H1 (cell line): Measurements from ENCODE around the gene ZSCAN20. TPM values are rescaled to one million over a fixed set of nuclear protein-coding genes. Genes with fewer than 3 reads are reported as not detected.
A peak's percentile ranks its signal among the peaks of the same experiment; 100 is the strongest.

ENCODE experiments used
- CTCF ChIA-PET: fragments of 300-600 bp; sonication (Branson Sonifier 250); formaldehyde crosslinking; loops from one replicate; lab custom pipeline; 2021; ENCODE audit not compliant: partially characterized antibody; lab: Charles Lee
- POLR2A ChIA-PET: fragments of 300-600 bp; sonication (Branson Sonifier 250); formaldehyde crosslinking; loops from one replicate; lab custom pipeline; 2021; ENCODE audit warnings: inconsistent platforms; ENCODE audit not compliant: partially characterized antibody; lab: Charles Lee
- DNase-seq, 2 experiments: peaks; one replicate each; pipeline versions ENCODE4 v3.0.0 to v3.0.0-alpha.2; 2010 to 2022; ENCODE audit warnings: low spot score in 2 of 2, low read depth in 1 of 2, mixed read lengths in 1 of 2
- FAIRE-seq: peaks from 2 replicates; lab custom pipeline; 2011; peaks lifted over from hg19 to GRCh38; lab: Jason Lieb, UNC
- H2AFZ ChIP-seq: 2 replicates; pipeline ENCODE4 v1.8.1; 2012; ENCODE audit warnings: low read length, inconsistent platforms
- H2AK5ac ChIP-seq: 2 replicates; pipeline ENCODE4 v1.6.1; 2013; ENCODE audit warnings: low read depth, low read length
- H2BK120ac ChIP-seq: replicated peaks from 2 replicates; pipeline ENCODE3; 2013; ENCODE audit warnings: low read depth, low read length, inconsistent platforms
- H2BK12ac ChIP-seq: 2 replicates; pipeline ENCODE4 v1.6.1; 2013; ENCODE audit warnings: low read depth, low read length
- H2BK15ac ChIP-seq: 2 replicates; pipeline ENCODE4 v1.6.1; 2013; ENCODE audit warnings: low read length
- H2BK20ac ChIP-seq: 2 replicates; pipeline ENCODE4 v1.6.1; 2013; ENCODE audit warnings: low read length
- H2BK5ac ChIP-seq: 2 replicates; pipeline ENCODE4 v1.6.1; 2013; ENCODE audit warnings: low read depth, low read length
- H3K14ac ChIP-seq: 2 replicates; pipeline ENCODE4 v1.6.1; 2013; ENCODE audit warnings: inconsistent platforms; ENCODE audit not compliant: insufficient read length
- H3K18ac ChIP-seq: 2 replicates; pipeline ENCODE4 v1.6.1; 2013; ENCODE audit warnings: low read length; ENCODE audit errors: extremely low read depth
- H3K23ac ChIP-seq: 2 replicates; pipeline ENCODE4 v1.6.1; 2013; ENCODE audit warnings: inconsistent platforms; ENCODE audit not compliant: insufficient read length
- H3K23me2 ChIP-seq: 2 replicates; pipeline ENCODE4 v1.6.1; 2013; ENCODE audit warnings: low read depth, low read length
- H3K27ac ChIP-seq: 2 replicates; pipeline ENCODE4 v1.6.1; 2011; ENCODE audit warnings: low read depth, low read length, inconsistent platforms
- H3K27me3 ChIP-seq, 4 experiments: replicated peaks in 1 of 4; 1 replicate in 1 of 4; 2 replicates in 3 of 4; pipeline versions ENCODE4 v1.6.1 to v1.8.1; 2011 to 2013; ENCODE audit warnings: low read length in 3 of 4, mild to moderate bottlenecking in 3 of 4, inconsistent platforms in 2 of 4, mixed read lengths in 2 of 4, moderate library complexity in 1 of 4; ENCODE audit not compliant: control insufficient read depth in 3 of 4, insufficient read depth in 3 of 4; ENCODE audit errors: extremely low read depth in 1 of 4
- H3K36me3 ChIP-seq, 4 experiments: 2 replicates each; pipeline versions ENCODE4 v1.6.1 to v1.8.1; 2011 to 2013; ENCODE audit warnings: mild to moderate bottlenecking in 4 of 4, low read length in 3 of 4, moderate library complexity in 2 of 4, control low read depth in 1 of 4, inconsistent platforms in 1 of 4; ENCODE audit not compliant: insufficient read depth in 4 of 4, control insufficient read depth in 2 of 4
- H3K4ac ChIP-seq: replicated peaks from 2 replicates; pipeline ENCODE3; 2013; ENCODE audit warnings: low read length, low read depth, mixed read lengths, inconsistent platforms; ENCODE audit not compliant: insufficient read length
- H3K4me1 ChIP-seq, 4 experiments: replicated peaks in 1 of 4; 1 replicate in 1 of 4; 2 replicates in 3 of 4; pipeline versions ENCODE4 v1.6.1 to v1.8.1; 2011 to 2013; ENCODE audit warnings: low read length in 3 of 4, inconsistent platforms in 2 of 4, mixed read lengths in 1 of 4; ENCODE audit not compliant: insufficient read depth in 4 of 4, control insufficient read depth in 3 of 4
- H3K4me2 ChIP-seq, 2 experiments: 2 replicates each; pipeline versions ENCODE4 v1.6.1 to v1.8.1; 2011 to 2013; ENCODE audit warnings: low read depth in 2 of 2, low read length in 2 of 2, control low read depth in 1 of 2, inconsistent platforms in 1 of 2, mild to moderate bottlenecking in 1 of 2; ENCODE audit not compliant: insufficient read depth in 1 of 2
- H3K4me3 ChIP-seq, 4 experiments: fragments of 200-600, 300-600 bp in 1 of 4; sonication (generic), shearing (Covaris generic), sonication (Bioruptor Twin) in 1 of 4; 2 replicates each; pipeline versions ENCODE4 v1.5.1 to v1.8.1; 2011 to 2016; ENCODE audit warnings: low read length in 4 of 4, low read depth in 3 of 4, control low read depth in 2 of 4, inconsistent platforms in 2 of 4, mild to moderate bottlenecking in 2 of 4, mixed read lengths in 1 of 4, moderate library complexity in 1 of 4; ENCODE audit not compliant: insufficient read depth in 2 of 4; ENCODE audit errors: extremely low read depth in 1 of 4
- H3K56ac ChIP-seq: replicated peaks from 2 replicates; pipeline ENCODE3; 2013; ENCODE audit warnings: low read depth, mild to moderate bottlenecking, mixed read lengths, low read length, inconsistent platforms; ENCODE audit not compliant: insufficient read length
- H3K79me1 ChIP-seq: 2 replicates; pipeline ENCODE4 v1.6.1; 2013; ENCODE audit warnings: low read depth, low read length, control low read depth
- H3K79me2 ChIP-seq, 2 experiments: 2 replicates each; pipeline versions ENCODE4 v1.6.1 to v1.8.1; 2012 to 2013; ENCODE audit warnings: low read length in 2 of 2, mild to moderate bottlenecking in 2 of 2, inconsistent platforms in 1 of 2; ENCODE audit not compliant: insufficient read depth in 2 of 2, control insufficient read depth in 1 of 2
- H3K9ac ChIP-seq, 4 experiments: replicated peaks in 1 of 4; 1 replicate in 1 of 4; 2 replicates in 3 of 4; pipeline versions ENCODE4 v1.6.1 to v1.8.1; 2011 to 2013; ENCODE audit warnings: low read depth in 3 of 4, low read length in 3 of 4, control low read depth in 2 of 4, mild to moderate bottlenecking in 2 of 4, moderate library complexity in 2 of 4, inconsistent platforms in 1 of 4; ENCODE audit errors: extremely low read depth in 1 of 4
- H3K9me3 ChIP-seq, 2 experiments: 2 replicates each; pipeline versions ENCODE4 v1.6.1 to v1.8.1; 2012 to 2013; ENCODE audit warnings: mild to moderate bottlenecking in 2 of 2, moderate library complexity in 2 of 2, control low read depth in 1 of 2, inconsistent platforms in 1 of 2, low read depth in 1 of 2, low read length in 1 of 2, mixed read lengths in 1 of 2; ENCODE audit not compliant: insufficient read depth in 2 of 2
- H4K20me1 ChIP-seq, 2 experiments: replicated peaks in 1 of 2; 2 replicates each; pipeline versions ENCODE3 to v1.8.1; 2011 to 2013; ENCODE audit warnings: inconsistent platforms in 2 of 2, low read length in 2 of 2, mild to moderate bottlenecking in 1 of 2; ENCODE audit not compliant: insufficient read depth in 2 of 2, control insufficient read depth in 1 of 2
- H4K5ac ChIP-seq: 2 replicates; pipeline ENCODE4 v1.6.1; 2013; ENCODE audit warnings: low read length, low read depth, mixed read lengths, inconsistent platforms; ENCODE audit not compliant: insufficient read length
- H4K8ac ChIP-seq: 2 replicates; pipeline ENCODE4 v1.8.0; 2013; ENCODE audit warnings: mild to moderate bottlenecking, moderate library complexity, low read length, inconsistent platforms; ENCODE audit not compliant: insufficient read depth; ENCODE audit errors: extremely low read depth
- H4K91ac ChIP-seq: replicated peaks from 2 replicates; pipeline ENCODE3; 2013; ENCODE audit warnings: low read length, mixed read lengths, inconsistent platforms; ENCODE audit not compliant: insufficient read length
- E2F6 ChIP-seq: IDR thresholded peaks from 2 replicates; pipeline ENCODE4 v1.6.1; 2012; ENCODE audit warnings: inconsistent platforms
- JUND ChIP-seq: IDR thresholded peaks from 2 replicates; pipeline ENCODE4 v1.6.1; 2011; ENCODE audit warnings: mild to moderate bottlenecking, improper control_type of control experiment, low read length
- RBBP5 ChIP-seq: IDR thresholded peaks from 2 replicates; pipeline ENCODE4 v1.7.1; 2012; ENCODE audit warnings: low read depth, mild to moderate bottlenecking, inconsistent platforms, low read length, moderate library complexity, borderline replicate concordance
- SIX5 ChIP-seq: IDR thresholded peaks from 2 replicates; pipeline ENCODE4 v1.6.1; 2011; ENCODE audit warnings: mild to moderate bottlenecking, low read depth, low read length
- SUZ12 ChIP-seq: fragments of 200-600 bp; sonication (generic); IDR thresholded peaks from 2 replicates; pipeline ENCODE4 v1.6.1; 2012; ENCODE audit warnings: mild to moderate bottlenecking, inconsistent platforms, low read length, moderate library complexity, mixed read lengths
- TAF1 ChIP-seq: IDR thresholded peaks from 2 replicates; pipeline ENCODE4 v1.6.1; 2011; ENCODE audit warnings: mild to moderate bottlenecking, low read depth, low read length
- WGBS, 2 experiments: shearing (Covaris generic) in 1 of 2; methylation state at CpG; one replicate each; pipeline versions ENCODE4 v1.1.6 to v1.1.7; 2013 to 2015; ENCODE audit warnings: low lambda C conversion rate in 2 of 2, mixed read lengths in 2 of 2, inconsistent platforms in 1 of 2, low coverage in 1 of 2, missing lambda C conversion rate in 1 of 2; ENCODE audit not compliant: insufficient replicate concordance in 2 of 2, insufficient coverage in 1 of 2, insufficient read length in 1 of 2; ENCODE audit errors: extremely low coverage in 1 of 2, missing lambda C conversion rate in 1 of 2; 5-methylcytosine and 5-hydroxymethylcytosine counted together
- polyA plus RNA-seq, 7 experiments: library from polyadenylated mRNA; depleted of rRNA in 3 of 7; stranded (reverse) in 5 of 7; unstranded in 2 of 7; fragments of >200 nt in 5 of 7; fragments of 200-250 nt in 2 of 7; gene quantifications; 1 replicate in 5 of 7; 2 replicates in 1 of 7; 4 replicates in 1 of 7; pipeline versions ENCODE4 v1.2.1 to v1.2.3, GENCODE V29; 2011 to 2013; ENCODE audit warnings: missing spikeins in 2 of 7, mixed read lengths in 2 of 7
- total RNA-seq: library from RNA; stranded (reverse); fragmentation: NEBNext Ultra II Directional; extraction: Animal tissue kit (Norgen Biotek cat#: 25700); gene quantifications from 2 replicates; pipeline ENCODE4 v1.2.1, GENCODE V29; 2021

ZSCAN20 gene
- total and polyA plus RNA-seq, 2 of the 8 experiments (the other 6 are each of a cell fraction or from before 2014, with no cell fraction given): 0.70 to 3.4 TPM

- no peak overlapping the region for H2BK5ac ChIP-seq
- peaks cover 0 to 7% (median 2%) of the 10 kb centered on the region in 4 experiments; a peak in 3 of 7 replicates for H3K4me1 ChIP-seq
- H3K79me1 ChIP-seq: no peaks in the 10 kb centered on the region
- H4K5ac ChIP-seq: no peak overlapping the region
- peak overlapping the region in 1 of 2 experiments; percentile 77; a peak in 1 of 4 replicates for H3K4me2 ChIP-seq
- CTCF ChIA-PET: interaction anchor here (0.6 to 7.6 kb wide), 35 partner anchors 9 to 375 kb away, joined by 3 to 76 read pairs (median 4); no protein-coding TSS in a partner anchor
- H3K9ac ChIP-seq: no peak overlapping the region
- H4K8ac ChIP-seq: no peak overlapping the region
- no peak overlapping the region for H3K4ac ChIP-seq
- FAIRE-seq: no peak
- H3K36me3 ChIP-seq: no peaks in the 10 kb centered on the region
- no peak overlapping the region for H3K27ac ChIP-seq
- no peaks in the 10 kb centered on the region; a peak in 1 of 7 replicates for H3K27me3 ChIP-seq
- H3K9me3 ChIP-seq: no peaks in the 10 kb centered on the region
- H2BK20ac ChIP-seq: no peak overlapping the region
- no peaks in the 10 kb centered on the region for H4K20me1 ChIP-seq
- 88% methylated on average over 4 of the region's 4 CpGs; no CpG with 5 or more reads in 1 of the 2 experiments for WGBS, 2 experiments
- no peak overlapping the region for H4K91ac ChIP-seq
- no peak for TF ChIP-seq JUND
- no peak for TF ChIP-seq SUZ12
- TF ChIP-seq RBBP5: no peak
- no peak for TF ChIP-seq TAF1
- TF ChIP-seq SIX5: no peak
- TF ChIP-seq E2F6: no peak
- H2BK12ac ChIP-seq: no peak overlapping the region
- no peaks in the 10 kb centered on the region for H3K79me2 ChIP-seq
- no peak overlapping the region for H3K18ac ChIP-seq
- H2BK120ac ChIP-seq: no peak overlapping the region
- no peak overlapping the region for H3K14ac ChIP-seq
- POLR2A ChIA-PET: interaction anchor here (1.2 to 1.7 kb wide), 2 partner anchors 13 to 203 kb away, joined by 3 to 4 read pairs; no protein-coding TSS in a partner anchor
- H2BK15ac ChIP-seq: no peak overlapping the region
- no peak overlapping the region for H3K23ac ChIP-seq
- H2AK5ac ChIP-seq: no peak overlapping the region
- DNase-seq: no peak
- no peak overlapping the region for H3K4me3 ChIP-seq
- H3K56ac ChIP-seq: no peak overlapping the region
- H2AFZ ChIP-seq: no peak overlapping the region
- H3K23me2 ChIP-seq: peaks cover 3% of the 10 kb centered on the region; the same call in 1 of the 2 replicates
These were observed 1.0 kb upstream of the ZSCAN20 start for GRCh38 chr1:33471416-33471815.
